ENCODE measurements around the gene PRR23E.

PRR23E gene

DNA sequence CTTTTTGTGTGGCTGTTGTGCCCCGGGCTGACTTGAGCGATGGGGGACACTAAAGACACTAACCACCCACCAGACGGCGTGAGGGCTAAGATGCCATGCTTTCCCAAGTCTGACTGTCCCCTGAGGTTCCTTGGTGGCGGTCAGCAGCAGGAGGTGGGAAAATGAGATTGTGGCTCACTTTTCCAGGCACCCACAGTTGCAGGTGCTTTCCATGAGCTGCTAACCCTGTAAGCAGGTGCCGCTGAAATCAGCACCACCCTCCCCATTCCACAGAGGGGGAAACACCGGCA, 17.7 kb downstream of the PRR23E start:
- DNase-seq, result no peak

DNA sequence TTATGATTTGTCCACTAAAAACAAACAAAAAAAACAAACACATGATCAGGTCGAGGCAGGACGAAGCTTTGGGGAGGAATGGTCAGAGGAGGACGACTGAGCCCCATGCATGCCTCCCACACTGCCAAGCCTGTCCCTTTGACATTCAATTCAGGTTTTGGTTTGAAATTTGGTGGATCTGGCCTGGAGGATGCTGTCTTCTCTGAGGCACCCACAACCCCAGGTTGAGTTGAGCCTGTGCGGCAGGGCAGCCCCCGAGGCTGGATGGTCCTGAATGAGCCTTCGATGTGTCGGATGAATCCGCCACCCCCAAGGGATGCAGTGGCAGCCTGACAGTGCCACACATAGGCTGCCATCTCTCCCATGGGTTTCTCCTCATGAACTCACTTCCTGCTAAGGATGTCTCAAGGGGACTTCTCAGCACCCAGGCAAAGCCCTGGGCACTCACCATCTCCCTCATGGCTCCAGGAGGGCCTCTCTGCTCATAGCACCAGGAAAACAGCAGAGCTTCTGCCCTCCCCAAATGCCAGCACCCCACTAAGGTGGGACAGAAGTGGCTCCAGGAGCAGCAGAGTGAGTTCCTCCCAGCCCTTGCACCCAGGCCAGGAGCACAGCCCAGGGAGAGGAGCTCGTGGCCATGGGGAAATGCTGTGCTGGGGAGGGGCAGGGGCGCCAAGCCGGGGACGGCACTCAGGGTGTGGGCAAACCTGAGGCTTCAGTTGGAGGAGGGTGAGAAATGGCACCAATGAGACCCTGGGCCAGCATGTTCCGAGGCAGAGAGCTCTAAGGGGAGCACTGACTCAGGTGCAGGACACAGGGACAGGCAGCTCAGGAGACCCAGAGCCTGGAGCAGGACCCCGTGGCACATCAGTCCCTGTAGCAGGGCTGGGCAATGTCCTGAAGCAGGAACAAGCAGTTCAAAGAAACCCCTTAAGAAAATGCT, 18.5 kb downstream of the PRR23E start:
- DNase-seq, result no peak

DNA sequence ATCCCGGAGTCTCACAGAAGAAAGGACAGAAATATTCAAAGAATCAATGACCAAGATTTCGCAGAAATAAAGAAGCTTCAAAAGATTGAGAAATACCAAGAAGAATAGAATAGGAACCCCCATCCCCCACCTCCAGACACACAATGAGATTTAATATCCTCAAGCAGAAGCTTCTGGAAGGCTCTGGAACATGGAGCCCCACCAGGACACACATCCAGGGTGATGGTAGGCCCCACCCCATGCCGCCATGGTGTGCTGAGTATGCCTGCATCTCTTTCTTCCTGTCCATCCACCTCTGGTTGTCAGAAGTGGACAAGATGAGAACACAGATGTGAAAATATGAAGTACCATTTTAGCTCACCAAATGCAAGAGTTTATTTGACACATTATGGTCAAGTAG, 19.3 kb downstream of the PRR23E start:
- no peak for DNase-seq

DNA sequence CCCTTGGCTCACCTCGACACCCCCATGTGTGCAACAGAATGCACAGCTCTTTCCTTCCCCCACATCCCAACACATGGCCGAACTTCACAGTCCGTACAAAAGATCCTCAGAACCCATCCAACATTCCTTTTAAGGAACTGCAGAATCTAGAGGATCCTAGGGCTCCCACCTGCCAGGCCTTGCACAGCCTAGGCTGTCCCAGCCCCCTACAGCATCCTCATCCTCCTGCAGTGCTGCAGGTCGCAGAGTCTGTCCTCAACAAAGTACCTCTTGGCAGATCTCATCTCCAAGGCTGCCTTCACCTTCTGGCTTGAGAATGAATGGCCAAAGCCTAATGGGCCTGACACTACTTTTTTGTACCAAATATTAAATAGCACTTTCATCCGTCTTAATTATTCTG, 19.8 kb downstream of the PRR23E start:
- DNase-seq, result no peak

DNA sequence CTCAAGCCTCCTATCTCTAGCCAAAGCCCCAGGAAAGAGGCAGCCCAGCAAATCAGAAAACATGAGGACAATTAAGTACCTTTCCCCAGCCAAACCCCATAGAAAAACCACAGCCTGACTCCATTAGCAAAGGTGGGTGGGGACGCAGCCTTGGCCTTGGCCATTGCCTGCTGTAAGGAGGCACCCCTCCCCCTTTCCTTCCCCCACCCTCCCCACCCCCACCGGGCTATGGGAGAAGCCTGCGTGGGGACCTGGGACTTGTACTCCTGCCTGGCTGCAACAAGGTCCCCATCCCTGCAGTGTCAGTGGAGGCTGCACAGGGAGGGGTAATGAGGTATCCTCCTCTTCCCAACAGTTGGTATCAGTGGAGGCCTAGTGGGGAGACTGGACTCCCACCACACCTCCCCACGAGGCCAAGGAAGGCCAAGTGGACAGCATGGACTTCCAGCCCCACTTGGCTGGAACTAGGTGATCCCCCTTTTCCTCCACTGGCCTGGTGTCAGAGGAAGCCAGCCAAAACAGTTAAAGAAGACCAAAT, 20.5 kb downstream of the PRR23E start:
- no peak for DNase-seq

DNA sequence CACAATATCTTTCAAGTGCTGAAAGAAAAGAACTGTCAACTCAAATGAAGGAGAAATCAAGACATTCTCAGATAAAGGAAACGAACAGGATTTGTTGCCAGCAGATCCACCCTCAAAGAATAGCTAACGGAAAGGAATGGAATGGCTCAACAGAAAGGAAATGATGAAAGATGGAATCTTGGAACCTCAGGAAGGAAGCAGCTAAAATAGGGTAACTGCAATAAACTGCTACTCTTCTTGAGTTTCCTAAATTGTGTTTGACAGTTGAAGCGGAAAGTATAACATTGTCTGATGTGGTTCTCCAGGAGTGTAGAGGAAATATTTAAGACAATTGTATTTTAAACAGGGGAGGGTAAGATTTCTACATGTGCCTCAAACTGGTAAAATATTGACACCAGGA, 22.0 kb downstream of the PRR23E start:
- DNase-seq, result no peak

DNA sequence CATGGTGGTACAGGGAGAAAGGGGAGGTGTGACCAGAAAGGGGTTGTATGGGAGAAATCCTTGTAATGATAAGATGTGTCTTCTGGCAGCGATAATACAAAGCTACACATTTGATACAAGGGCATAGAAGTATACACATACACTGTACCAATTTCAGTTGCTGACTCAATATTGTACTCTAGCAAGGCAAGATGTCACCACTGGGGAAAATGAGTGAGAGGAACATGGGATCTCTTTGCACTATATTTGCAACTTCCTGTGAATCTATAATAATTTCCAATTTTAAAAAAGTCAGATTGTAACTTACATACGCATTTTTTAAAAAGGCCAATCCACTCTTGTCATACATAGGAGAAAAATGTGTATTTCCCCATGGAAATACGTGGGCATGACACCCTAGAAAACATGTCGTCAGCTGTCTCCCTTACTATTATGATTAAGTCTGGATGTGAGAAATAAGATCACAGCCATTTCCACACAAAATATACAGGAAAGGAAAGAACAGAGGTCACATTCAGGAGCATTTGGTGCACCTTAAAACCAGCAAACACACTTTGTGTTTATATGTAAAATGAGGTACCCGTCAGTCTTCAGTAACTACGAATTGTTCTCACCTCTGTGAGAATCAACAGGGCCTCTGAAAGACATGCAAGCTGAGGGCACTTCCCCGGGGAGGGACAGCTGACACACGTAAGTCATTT, 22.9 kb downstream of the PRR23E start:
- DNase-seq, result no peak

DNA sequence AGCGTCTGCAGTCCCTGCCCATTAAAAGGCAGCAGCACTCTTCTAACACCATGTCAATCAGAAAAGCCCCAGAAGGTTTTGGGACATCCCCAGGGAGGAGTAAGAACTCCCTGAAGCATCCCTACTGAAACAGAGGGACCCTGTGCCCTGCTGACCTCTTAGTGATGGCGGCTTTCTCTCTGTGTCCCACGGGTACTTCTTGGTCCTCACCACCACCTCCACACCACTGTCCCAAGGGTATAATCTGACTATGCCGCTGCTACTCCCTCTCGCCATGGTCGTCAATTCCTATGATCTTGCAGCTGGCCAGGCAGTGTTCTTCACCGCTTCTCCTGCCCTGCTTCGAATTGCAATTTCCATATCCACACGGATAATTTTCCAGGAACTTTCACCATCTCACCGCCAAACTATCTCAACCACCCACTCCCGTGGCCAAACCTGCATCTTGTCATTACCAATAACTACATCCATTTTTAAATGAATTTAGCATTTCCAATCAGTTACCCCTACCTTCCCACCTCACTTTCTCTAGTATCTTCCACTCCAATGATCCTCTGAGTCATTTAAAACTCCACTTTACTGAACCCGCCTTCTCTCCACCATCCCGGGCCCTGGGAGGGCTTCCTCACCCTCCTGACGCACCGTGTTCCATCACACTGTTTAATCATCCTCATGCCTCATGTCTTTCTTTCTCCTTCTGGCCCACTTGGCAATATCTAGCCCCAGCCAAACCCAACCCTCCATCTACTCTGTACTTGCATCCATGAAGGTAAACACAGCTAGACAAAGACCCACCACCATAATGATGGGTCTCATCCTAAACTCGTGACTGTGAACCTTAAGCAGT, 23.7 kb downstream of the PRR23E start:
- DNase-seq, result no peak

DNA sequence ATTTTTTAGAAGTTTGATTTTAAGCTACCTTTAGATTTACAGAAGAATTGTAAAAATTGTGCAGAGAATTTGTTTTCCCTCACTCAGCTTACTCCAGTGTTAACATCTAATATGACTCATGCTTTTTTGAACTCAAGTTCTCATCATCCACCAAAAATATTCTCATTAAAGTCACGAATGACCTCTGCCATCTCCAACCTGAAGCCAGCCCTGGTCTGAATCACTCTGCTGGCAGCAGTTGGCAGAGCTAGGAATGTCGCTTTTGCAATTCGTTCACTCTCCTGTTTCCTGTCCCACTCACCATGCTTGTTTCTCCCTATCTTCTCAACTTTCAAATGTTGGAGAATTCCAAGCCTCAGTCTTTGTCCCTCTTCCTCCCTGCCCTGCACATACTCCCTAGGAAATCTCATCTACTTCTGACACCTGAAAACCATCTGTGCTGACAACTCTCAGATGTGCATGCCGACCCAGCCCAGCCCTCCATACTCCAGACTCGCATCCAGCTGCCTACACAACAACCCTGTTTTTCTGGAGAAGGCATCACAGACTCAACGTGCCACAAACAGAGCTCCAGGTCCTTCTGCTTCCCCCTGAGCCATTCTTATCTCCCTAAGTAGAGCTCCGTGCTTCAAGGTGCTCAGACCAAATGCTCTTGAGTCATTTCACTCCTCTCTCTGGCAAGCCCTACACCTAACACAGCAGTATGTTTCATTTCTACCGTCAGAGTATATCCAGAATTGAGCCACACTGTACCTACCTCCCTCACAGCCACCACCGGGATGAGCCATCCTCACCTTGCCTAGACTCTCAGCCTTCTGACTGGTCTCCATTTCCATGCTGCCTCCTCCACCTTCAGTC, 24.9 kb downstream of the PRR23E start:
- no peak for DNase-seq

DNA sequence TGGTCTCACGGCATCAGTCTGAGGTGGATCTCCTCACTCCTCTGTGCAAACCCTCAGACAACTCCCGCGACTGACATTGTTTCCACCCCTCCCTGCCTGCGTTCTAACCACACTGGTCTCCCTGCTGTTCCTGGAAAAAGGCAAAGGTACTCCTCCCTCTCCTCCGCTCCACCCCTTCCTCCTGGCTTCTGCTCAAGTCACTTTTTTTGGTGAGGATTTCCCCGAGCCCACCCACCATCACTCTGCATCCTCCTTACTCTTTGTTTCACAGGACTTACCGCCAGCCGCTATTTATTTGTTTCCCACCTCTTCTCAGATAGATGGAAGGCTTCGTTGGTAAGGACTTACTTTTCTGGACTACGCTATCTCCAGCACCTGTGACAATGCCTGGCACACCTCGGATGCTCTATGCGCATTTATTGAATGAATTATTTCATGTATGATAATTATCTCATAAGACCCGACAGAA, 25.6 kb downstream of the PRR23E start:
- no peak for DNase-seq

DNA sequence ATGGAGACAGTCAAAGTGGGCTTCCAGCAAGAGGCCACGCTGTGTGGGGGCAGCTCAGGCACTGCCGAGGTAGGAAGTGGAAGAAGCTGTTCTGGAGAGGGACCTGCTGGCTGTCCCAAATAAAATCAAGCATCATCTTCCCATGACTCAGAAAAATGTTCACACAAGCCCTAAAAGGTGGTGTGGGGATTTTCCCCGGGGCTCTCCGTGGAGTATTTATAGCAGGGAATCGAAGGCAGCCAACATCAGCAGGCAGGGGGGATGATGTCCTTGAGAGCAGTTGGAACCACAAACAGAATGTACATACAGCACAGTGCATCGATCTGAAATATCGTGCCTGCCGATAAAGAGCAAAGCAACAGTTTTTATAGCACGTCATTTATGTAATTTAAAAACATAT, 27.6 kb downstream of the PRR23E start:
- peak in 1 of 2 donors; percentile 19 for DNase-seq

DNA sequence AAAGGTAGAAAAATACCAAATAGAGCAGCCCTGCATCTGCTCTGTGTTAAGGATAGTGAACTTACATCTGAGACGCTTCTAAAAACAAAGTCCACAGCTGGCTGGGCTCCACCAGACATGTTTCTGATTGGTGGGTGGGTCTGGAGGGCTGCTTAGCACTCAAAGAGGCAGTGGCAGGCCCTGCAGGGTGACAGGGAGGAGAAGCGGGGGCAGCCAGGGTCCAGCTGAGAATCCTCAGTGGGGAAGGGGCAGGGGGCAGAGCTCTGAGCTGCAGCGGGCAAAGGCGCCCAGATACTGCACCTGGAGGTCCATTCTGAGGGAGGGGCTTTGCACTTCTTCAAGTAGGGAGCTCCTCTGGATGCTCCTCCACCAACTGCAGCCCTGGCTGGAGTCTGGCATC, 28.1 kb downstream of the PRR23E start:
- DNase-seq, result no peak

DNA sequence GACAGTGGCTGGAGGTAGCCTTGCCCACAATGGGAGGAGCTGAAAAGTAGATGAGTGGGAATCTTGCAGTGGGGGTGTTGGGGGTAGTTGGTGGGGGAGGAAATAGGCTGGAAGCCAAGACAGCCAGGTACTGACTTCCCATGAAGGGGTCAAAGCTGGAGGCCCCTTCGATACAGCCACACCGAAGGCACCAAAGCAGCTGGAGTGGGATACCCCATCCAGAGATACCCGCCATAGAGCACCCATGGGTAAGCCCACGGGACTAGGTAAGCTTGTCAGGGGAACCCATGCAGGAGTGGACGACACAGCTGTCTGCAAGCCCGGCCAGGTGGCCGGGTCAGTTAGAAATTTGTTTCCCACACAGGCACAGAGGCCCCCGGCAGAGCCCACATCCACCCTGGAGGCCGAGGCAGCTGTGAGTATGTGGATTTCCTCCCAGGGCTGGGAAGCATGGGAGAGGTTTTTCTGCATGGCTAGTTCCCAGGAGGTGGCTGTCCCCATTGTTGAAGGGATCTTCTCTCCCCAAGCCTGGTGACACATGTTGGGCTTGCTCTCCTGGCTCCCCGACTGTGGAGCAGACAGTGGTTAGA, 28.6 kb downstream of the PRR23E start:
- DNase-seq, result no peak

DNA sequence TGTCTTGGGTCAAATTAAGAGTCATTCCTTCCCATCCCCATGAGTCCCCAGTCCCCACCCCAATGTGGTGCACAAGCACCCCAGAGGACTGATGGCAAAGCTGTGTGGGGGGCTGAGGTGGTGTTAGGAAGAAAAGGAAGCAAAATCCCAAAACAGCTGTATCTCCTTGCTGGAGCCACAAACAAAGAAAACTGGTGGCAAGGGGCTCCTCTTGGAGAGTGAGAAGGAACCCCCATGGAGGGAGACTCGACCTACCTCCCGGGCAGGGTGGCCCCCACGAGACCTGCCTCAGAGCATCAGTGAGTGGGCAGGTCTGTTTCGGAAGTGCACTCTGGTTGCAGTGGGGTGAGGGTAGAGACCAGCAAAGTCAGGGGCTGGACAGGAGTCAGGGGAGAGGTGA, 29.2 kb downstream of the PRR23E start:
- DNase-seq, result no peak

DNA sequence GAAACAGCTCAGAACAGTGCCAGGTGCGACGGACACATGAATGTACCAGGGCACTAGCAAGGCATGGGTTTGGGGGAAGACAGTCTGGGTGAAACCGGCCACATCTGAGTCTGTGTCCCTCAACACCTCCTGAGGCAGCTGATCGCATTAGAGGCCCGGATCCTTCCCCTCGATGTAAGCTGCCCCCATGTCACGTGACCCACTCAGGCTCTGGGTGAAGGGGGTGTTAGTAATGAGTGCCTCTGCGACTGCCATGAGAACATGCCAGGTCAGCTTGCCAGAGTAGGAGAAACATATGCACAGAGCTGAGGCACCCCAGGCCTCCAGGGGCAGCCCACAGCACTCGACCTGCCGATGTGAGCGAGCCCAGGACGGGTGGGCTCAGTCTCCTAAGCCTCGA, 29.7 kb downstream of the PRR23E start:
- no peak for DNase-seq

DNA sequence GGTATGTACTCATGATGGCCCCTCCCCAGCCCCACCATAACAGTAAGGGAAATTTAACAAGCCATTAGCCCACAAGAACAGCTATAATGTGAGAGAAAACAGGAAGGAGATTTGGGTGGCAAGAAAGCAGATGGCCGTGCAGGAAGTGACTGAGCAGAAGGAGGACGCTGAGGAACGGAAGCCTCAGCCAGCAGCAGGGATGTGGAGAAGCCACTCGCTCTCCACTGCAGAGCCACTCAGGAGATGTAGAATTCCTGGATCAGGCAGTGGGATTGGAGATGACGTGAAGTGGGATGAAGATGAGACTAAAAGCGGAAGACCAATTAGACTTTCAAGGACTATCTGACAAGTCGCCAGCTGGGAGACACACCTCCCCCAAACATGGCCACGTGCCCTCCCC, 31.2 kb downstream of the PRR23E start:
- peak; percentile 8 to 17 for DNase-seq

DNA sequence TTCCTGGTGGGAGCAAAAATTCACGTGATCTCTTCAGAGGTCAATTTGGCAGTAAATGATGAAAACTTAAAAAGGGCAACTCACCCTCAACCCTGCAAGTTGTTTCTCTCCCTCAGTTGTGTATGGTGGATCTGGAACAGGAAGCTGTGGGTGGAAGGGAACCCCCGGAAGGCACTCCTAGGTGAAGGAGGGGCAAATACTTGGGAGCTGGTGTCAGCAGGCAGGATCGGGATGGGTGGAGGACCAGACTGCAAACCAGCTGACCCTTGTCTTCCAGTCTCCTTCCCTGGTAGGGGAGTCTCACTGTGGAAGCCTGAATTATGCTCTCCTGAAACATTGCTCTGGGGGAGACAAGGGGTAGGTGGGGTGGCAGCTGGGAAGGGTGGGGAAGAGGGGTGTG, 33.5 kb downstream of the PRR23E start:
- DNase-seq, result peak in 1 of 2 donors; percentile 5

DNA sequence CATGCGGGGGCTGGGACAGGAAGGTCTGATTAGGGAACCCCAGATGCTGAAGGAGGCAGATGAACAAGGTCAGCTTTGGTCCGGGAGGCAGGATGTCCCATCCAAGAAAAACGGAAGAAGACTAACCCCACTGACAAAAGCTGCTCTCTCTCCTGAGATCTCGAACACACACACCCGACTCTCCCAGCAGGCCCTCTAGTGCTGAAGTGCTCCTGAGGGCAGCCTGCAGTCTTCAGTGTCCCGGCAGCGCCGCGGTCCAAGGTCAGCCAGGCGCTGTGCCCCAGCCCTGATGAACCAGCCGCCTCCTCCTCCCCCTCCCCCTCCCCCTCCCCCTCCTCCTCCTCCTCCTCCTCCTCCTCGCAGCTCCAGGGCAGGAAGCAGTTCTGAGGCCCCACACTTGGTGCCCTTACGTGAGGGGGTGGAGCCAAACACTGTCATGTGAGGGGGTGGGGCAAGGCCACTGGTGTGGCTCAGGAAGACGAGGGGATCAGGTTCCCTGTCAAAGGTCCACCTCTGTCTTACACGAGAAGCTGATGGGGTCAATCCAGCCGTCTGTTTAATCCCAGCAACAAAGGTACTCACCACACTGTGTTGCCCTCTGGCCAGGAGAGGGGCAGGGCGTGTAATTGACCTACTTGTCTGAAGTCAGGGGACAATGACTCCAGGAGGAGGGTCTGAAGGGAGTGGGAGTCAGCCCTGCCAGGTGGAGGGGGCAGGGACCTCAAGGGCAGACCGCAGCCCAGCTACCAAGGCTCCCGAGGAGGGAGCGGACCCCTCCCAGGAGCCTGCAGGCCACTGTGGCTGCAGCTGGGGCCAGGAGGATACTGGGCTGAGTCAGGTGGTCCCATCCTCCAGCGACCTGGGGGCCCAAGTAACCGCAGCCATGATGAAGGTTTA, 34.3 kb downstream of the PRR23E start:
- peak in 1 of 2 donors; percentile 2 for DNase-seq

DNA sequence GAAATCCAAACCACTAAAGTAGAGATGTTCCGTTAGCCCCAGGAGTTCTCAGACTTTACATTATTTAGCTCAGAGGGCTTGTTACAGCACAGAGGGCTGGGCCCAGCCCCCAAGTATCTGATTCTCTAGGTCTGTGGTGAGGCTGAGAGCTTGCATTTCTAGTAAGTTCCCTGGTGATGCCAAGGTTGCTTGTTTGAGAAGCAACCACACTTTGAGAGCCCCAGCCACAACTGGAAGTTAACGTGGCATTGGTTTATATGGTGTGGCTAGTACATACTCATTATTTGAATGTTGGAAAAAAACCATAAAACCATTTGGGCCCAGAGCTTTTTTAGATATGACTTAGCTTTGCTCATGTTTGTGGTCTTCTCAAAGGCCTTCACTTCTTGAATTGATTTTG, 35.9 kb downstream of the PRR23E start:
- DNase-seq, result no peak

DNA sequence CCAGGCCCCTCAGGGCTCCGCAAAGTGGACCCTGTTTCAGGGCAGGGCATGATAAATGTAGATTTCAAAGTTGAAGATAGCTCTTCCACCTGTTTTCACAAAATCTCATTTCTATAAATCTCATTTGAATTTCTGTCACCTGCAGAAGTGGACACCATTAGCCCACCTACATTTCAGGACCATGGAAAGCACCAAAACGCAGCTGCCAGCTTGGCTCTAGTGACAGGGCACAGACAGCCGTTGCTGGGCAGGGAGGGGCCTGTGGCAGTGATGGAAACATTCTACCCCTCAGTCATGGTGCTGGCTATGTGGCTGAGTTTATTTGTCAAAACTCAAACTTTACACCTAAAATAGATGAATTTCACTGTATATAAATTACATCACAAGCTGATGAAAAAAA, 40.4 kb downstream of the PRR23E start:
- DNase-seq, result no peak

DNA sequence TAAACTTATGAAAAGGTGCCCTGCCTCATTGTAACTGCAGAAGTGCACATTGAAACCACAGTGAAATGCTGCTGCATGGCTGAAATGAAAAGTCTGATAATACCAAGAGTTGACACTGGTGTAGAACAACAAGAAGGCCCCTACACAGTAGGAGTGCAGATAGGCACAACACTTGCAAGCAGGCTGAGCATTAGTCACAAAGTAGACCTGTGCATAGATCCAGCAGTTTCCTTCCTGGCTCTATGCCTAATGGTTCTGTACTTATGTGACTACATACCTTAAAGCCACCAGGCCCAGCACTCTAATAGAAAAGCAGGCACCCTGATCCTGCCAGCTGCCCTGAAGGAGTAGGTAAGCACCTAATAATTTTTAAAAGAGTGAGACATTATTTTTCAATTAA, 41.8 kb downstream of the PRR23E start:
- no peak for DNase-seq
